Daoy (cell line): ENCODE data around the gene PLCXD3. TPM values are rescaled to one million over a fixed set of nuclear protein-coding genes. Genes with fewer than 3 reads are reported as not detected.

ENCODE experiments used
- DNase-seq: peaks from one replicate; pipeline ENCODE4 v3.0.0-alpha.2; 2015; ENCODE audit warnings: low read depth
- total RNA-seq: library from RNA; depleted of rRNA; stranded (reverse); fragments of >200 nt; shearing (Covaris generic); gene quantifications from 2 replicates; pipeline ENCODE4 v1.2.3, GENCODE V29; 2014

Gene PLCXD3
- total RNA-seq, 1 experiment from 2014 or later: 0.11 TPM

GRCh38 chr5:41415242-41415641, 95.2 kb downstream of the PLCXD3 start:
- no peak for DNase-seq

- DNase-seq: no peak
These were observed 95.8 kb downstream of the PLCXD3 start for GRCh38 chr5:41414598-41414997.

GRCh38 chr5:41413074-41413473, 97.3 kb downstream of the PLCXD3 start:
- no peak for DNase-seq

- no peak for DNase-seq
These were observed 97.9 kb downstream of the PLCXD3 start for GRCh38 chr5:41412496-41412895.

GRCh38 chr5:41410737-41411136, 99.7 kb downstream of the PLCXD3 start:
- no peak for DNase-seq

- DNase-seq: no peak
These were observed 100.1 kb downstream of the PLCXD3 start for GRCh38 chr5:41410307-41410706.

- DNase-seq: no peak
These were observed 101.5 kb downstream of the PLCXD3 start for GRCh38 chr5:41408676-41409443.

- DNase-seq: no peak
These were observed 103.5 kb downstream of the PLCXD3 start for GRCh38 chr5:41406936-41407335.

GRCh38 chr5:41406424-41406823, 104.0 kb downstream of the PLCXD3 start:
- no peak for DNase-seq

GRCh38 chr5:41404757-41405156, 105.6 kb downstream of the PLCXD3 start:
- DNase-seq: no peak

- DNase-seq: no peak
These were observed 106.6 kb downstream of the PLCXD3 start for GRCh38 chr5:41403846-41404245.

GRCh38 chr5:41402845-41403244, 107.6 kb downstream of the PLCXD3 start:
- DNase-seq: no peak

- no peak for DNase-seq
These were observed 110.6 kb downstream of the PLCXD3 start for GRCh38 chr5:41399839-41400238.

GRCh38 chr5:41392016-41392415, 118.4 kb downstream of the PLCXD3 start:
- DNase-seq: no peak

- no peak for DNase-seq
These were observed 135.8 kb downstream of the PLCXD3 start for GRCh38 chr5:41374631-41375030.

- no peak for DNase-seq
These were observed 137.2 kb downstream of the PLCXD3 start for GRCh38 chr5:41373230-41373629.

- no peak for DNase-seq
These were observed 138.7 kb downstream of the PLCXD3 start for GRCh38 chr5:41371738-41372137.

GRCh38 chr5:41370482-41370881, 139.9 kb downstream of the PLCXD3 start:
- DNase-seq: no peak

GRCh38 chr5:41369799-41370198, 140.6 kb downstream of the PLCXD3 start:
- DNase-seq: no peak

GRCh38 chr5:41368158-41368557, 142.2 kb downstream of the PLCXD3 start:
- no peak for DNase-seq

- DNase-seq: no peak
These were observed 145.0 kb downstream of the PLCXD3 start for GRCh38 chr5:41365369-41365768.

- no peak for DNase-seq
These were observed 146.1 kb downstream of the PLCXD3 start for GRCh38 chr5:41364346-41364745.

GRCh38 chr5:41363343-41363986, 146.9 kb downstream of the PLCXD3 start:
- DNase-seq: no peak
